NCI-H2029 treated with DMSO at 0.1 percent for 48 hours (cell line): ENCODE measurements around the gene CDK18.
A peak's percentile ranks its signal among the peaks of the same experiment; 100 is the strongest.

Experiments used
- DNase-seq: peaks from one replicate; lab custom pipeline; 2025; lab: John Stamatoyannopoulos, UW

The CDK18 gene

DNA sequence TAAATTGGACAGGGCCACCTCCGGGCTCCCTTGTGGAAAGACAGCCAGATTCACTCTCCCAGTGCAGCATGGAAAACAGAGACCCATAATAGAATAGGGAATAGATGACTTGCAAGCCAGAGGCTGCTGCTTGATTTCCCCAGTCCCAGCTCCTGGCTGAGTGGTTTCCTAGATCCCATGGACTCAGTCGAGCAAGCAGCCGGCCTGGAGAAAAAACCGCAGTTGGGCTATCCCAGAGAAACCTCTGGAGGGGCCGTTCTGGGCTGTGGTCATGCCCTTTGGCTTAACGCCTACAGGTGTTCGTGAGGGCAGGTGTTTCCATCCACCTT, 65.7 kb downstream of the CDK18 start:
- no peak for DNase-seq

DNA sequence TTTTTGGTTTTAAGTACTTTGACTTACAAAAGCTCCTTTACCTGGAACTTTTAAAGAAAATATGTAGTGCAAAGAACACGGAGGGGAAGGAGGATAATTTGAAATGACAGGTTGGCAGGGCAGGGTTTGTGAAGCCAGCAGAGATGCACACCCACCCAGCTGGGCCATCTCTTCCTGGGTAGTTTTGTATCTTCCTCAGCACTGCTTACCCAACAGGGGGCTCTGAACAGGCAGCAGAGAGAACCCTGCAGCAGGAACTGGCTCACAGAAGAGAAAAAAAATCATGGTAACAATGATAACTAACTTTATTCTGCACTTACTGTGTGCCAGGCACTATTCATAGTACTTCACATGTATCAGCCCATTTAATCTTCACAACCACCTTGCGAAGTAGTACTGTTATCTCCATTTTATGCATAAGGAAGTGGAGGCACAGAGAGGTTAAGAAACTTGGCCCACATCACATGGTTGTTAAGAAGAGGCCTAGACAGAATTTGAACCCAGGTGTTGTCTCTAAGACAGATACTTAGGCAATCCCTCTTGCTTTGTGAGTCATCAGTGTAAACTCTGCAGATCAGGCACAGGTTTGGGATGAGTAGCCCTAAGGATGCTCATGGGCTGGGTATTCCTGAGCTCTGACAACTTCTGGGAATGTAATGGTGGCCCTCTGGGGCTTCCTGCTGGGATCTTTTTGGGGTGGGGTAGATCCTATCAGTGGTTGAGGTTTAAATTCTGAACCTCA, 66.5 kb downstream of the CDK18 start:
- no peak for DNase-seq

DNA sequence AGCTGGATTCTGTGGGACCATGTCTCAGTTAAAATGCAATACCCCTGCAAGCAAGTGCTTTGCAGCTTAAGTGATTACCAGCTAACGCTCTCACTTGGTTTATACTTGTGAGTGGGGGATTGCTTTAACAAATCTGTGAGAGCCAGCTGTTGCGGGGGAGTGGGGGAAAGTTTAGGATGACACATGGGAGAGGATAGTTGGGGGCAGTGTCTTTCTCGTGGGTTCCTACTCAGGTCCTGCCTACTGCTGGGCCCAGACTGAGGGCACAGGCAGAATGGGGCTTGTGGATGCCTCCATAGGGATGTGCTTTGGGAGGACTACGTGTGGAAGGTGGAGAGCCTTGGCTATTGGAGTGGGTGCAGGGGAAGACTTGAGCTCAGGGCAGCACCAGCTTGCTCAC, 67.3 kb downstream of the CDK18 start:
- no peak for DNase-seq

DNA sequence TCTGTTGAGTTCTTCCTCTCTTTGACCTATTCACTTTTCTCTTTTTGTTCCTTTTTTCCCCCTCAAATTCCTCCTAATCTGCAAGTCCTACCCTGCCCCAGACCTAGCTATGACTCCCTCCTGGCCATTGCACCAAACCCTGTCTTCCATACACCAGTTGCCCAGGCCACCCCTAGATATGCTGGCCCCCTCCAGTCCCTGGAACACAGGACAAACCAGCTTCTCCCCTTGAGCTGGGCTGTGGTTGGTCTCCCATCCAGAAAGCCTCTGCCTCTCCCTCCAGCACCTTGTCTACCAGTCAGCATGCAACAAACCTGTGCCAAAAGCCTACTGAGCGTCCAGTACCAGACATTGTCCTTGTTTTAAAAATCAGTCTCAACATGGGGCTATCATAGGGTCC, 68.0 kb downstream of the CDK18 start:
- no peak for DNase-seq

DNA sequence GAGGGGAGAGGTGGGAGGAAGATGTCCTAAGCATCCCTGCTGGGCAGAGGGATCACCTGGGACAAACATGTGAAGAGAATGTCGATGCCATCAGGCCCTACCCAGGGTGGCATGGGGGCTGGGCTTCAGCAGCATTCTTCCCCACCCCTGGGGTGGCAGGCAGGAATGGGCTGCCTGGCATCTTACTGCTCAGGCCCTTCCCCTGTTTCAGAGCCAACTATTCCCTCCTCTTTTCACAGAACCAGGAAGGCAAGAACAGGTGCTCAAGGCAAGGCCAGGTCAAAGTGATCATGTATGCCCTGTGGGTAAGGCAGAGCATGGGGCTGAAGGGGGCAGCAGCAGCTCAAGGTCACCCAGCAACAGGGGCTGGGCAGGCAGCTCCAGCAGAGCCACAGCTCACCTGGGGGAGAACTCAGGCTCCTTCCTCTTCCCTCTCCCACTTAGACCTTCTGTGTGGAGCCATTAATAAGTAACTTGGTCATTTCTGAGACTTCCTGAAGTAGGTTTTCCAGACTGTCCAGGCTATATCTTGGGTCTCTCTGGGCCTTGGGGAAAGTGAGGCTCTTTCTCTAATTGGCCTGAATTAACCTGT, 70.9 kb downstream of the CDK18 start:
- DNase-seq, result no peak

DNA sequence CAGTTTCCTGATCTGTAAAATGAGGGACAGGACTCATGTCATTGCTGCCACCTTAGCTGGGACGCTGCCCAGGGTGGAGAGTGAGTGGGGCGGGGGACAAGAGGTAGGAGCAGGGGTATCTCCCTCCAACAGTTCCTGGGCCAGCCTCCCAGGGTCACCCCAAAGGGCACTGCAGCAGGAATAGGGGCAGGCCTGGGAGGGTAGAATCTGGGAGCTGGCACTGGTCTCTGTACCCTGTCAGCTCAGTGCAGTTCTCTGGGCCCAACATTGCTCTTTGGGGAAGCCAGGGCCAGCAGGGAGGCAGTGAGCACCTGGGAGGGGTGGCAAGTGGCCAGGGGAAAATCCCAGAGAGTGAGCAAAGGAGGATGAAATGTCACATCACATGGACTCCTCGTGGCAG, 71.5 kb downstream of the CDK18 start:
- DNase-seq, result no peak

DNA sequence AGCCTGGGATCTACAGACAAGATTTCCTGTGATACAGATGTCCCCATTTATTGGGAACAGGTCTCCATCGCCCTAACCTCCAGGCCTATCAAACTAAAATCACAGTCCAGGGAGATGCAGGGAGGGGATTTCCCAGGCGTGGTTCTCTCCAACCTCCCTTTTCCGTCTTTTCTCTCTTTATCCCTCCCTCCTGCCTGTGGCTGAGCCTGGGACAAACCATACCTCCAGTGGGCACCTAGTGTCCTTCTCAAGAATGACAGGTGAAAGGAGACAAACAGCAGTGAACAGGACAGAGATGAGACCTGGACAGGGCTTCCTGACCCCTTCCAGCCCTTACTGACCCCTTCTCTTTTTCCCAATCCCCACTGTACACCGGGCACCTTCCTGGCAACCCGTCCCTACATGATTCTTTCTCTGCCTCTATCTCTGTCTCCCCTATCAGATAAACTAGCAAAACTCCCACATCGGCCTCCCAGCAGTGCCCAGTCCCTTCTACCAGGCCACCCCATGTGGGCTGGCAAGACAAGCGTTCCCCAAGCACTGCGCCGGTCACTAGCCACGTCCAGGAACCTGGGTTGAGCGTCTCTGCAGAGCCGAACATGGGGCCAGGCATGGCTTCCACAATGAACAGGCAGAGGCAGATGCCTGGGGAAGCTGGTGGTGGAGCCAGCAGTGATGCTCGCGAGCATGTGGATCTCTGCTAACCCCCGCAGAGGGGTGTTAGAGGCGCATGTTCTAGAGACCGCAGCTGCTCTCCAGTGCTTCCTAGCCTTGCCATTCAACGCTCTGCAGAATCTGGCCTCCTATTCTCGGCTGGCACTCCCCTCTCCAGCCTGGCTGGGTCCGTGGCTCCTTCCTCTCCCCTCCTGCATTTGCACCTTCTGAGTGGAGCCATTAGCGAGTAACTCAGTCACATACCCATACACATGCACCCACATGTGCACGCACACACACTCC, 72.6 kb downstream of the CDK18 start:
- DNase-seq, result no peak

DNA sequence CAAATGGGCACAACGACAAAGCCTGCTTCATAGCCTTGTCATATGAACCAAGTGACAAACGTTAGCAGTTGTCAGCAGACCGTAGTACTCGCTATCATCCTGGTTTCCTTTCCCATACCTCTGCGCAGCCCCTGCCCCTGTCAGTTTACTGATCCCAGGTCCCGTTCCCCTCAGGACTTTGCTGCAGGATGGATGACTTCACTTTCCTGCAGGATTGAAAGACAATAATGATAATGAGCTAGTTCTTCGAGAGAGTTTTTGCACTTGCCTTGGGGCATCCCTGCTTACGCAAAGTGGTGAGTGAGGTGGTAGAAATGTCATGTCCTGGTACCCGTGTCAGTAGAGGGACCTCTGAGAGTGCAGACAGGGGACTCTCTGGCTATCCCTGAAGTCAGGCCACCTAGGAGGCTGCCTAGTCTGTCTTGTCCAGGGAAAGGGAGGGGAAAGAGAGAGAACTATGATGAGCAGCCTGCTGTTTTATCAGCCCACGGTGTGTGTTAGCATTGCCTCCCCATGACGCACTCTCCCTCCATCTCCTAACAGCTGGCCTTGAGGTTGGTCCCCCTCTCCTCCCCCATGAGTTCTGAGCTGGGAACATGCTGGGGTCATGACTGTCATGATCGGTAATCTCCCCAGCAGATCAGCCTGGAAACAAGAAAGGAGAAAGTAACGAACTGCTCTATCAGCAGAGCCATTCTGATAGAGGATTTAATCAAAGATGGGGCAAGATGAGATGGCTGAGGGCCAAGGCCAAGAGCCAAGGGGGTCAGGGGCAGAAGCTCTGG, 73.6 kb downstream of the CDK18 start:
- no peak for DNase-seq

DNA sequence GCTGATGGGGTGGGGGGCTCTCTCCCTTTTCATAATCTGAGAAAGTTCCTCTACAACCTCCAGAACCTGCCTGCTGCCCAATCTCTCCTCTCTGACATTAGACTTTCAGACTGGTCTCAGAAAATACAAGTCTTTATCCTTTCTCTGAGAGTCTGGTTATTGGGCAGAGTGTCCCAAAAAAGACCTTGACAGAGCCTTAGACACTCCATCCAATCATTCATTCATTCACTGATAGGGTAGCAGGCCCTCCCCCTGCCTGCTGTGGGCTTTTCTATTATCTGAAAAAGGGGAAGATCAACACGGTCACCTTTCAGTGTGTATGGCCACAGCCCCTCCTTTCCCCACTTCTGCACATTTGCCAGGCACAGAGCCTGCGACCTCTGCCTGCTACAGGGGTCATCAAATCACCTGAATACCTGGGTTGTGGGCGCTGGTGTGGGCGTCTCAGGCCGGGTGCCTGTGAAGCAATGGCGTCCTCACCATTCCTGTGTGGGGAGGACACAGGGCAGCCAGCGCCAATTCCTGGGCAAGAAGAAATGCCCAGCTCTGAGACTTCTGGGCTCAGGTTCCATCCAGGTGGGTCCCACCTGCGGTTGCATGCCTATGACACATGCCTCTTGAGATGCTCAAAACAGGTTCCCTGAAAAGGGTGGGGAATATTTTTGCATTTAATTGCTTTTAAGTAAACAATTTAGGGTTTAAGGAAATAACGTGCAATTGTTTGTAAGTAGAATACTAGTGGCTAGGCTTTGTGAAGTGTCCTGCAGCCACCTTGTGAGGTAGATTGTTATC, 74.5 kb downstream of the CDK18 start:
- DNase-seq, result peak; percentile 36

DNA sequence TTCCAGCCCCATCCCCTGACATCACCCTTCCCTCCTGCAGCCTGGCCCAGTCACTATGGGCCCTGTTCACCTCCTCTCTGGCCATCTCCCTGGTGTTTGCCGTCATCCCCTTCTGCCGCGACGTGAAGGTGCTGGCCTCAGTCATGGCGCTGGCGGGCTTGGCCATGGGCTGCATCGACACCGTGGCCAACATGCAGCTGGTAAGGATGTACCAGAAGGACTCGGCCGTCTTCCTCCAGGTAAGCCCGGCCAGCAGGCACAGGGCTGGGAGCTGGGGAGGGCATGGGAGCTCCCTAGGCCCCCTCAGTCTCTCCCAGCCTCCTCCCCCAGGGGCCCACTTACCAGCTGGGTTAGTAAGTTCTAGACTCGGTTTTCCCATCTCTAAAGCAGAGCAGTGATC, 75.2 kb downstream of the CDK18 start:
- no peak for DNase-seq

DNA sequence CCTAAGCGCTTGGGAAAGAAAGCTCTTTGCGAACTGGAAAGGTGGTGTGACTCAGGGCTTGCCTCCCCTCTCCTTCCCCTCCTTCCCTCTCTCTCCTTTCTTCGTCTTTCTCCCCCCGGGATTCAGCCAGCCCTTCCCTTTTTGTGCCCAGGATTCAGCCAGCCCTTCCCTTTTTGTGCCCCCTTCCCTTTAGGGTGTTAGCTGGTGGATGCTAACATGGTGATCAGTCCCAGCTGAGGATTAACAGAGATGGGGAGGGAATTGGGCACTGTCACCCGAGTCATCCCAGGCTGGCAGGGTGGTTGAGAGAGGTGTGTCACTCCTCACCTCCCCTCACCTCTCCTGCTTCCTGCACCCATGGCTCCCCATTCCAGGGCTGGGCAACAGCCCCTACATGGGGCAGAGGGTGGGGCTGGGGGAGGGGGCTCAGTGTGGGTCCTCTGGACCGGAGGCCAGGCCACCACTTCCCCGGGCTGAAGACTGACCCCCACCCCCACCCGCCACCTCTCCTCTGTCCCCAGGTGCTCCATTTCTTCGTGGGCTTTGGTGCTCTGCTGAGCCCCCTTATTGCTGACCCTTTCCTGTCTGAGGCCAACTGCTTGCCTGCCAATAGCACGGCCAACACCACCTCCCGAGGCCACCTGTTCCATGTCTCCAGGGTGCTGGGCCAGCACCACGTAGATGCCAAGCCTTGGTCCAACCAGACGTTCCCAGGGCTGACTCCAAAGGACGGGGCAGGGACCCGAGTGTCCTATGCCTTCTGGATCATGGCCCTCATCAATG, 75.9 kb downstream of the CDK18 start:
- no peak for DNase-seq

DNA sequence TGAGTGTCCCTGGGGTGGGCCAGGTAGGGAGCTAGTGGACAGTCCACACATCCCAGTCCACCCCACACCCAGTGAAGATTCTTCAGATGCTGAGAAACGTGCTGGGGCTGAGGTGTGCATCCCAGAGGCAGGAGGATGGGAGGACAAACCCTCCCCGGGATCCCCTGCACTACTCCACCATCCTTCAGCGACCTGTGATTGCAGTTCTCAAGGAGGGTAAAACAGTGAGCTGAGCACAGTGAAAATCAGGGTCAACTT, 76.4 kb downstream of the CDK18 start:
- no peak for DNase-seq

DNA sequence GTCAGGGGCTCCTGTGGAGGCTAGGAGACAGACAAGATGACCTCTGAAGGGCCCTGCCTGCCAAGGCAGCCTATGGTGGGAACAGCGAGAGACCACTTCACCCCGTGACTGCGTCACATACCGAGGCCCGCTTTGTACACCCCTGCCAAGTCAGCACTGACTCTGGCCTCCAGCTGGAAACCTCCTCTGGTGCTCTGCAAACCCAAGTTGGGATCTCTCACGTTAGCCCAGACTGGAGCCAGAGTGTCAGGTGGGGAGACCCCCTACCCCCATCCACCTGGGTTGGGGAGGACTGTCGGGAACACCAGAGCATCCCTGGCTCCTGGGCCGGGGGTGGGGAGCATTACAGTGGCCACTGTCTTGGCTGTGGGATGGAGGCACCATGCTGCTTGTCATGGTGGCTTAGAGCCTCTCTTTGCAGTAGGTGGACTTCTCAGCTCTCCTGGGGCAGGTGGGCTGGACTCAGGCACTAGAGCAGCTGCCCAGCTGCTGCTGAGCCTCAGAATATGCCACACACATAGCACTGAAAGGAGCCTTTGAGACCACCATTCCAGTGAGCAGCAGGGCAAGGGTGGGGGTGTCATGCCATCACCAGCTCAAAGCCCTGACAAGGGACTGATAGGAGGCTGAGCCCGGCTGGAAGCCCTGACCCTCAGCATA, 77.0 kb downstream of the CDK18 start:
- no peak for DNase-seq

DNA sequence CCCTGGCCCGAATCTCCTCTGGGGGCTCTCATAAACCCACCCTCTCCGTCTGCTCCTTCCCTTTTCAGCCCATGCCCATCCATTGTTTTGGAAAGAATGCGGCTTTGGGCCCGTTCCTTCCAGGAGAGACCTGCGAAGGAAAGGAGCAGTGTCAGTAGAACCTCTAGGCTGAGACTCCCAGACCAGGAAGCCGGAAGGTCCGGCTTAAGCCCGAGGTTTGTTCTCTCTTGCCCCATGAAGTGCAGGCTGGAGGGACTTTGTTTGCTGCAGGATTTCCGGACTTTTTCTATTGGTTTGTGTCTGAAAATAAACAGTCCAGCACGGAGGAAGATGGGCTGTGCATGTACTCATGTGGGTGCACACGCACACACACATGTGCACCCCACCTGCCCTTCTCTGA, 77.6 kb downstream of the CDK18 start:
- DNase-seq, result no peak
